Suprapubic skin (tissue), 4 donors: ENCODE measurements around the gene MAP3K13. TPM values are rescaled to one million over a fixed set of nuclear protein-coding genes. Genes with fewer than 3 reads are reported as not detected.

Experiments
- DNase-seq, 2 donors: peaks; one replicate each; pipeline ENCODE4 v3.0.0-alpha.2; 2019; ENCODE audit warnings: low spot score in 2 of 2
- H3K27ac ChIP-seq: fragments of 200-600 bp; sonication (generic); one replicate; pipeline ENCODE4 v1.5.1; 2019
- H3K27me3 ChIP-seq: fragments of 200-600 bp; sonication (generic); one replicate; pipeline ENCODE4 v1.5.1; 2019
- H3K36me3 ChIP-seq: fragments of 200-600 bp; sonication (generic); one replicate; pipeline ENCODE4 v1.5.1; 2019
- H3K4me1 ChIP-seq: fragments of 200-600 bp; sonication (generic); one replicate; pipeline ENCODE4 v1.5.1; 2019
- H3K4me3 ChIP-seq: fragments of 200-600 bp; sonication (generic); one replicate; pipeline ENCODE4 v1.5.1; 2019; ENCODE audit warnings: mild to moderate bottlenecking
- H3K9me3 ChIP-seq: fragments of 200-600 bp; sonication (generic); one replicate; pipeline ENCODE4 v1.5.1; 2019
- EP300 ChIP-seq: sonication (generic); formaldehyde crosslinking; IDR thresholded peaks from one replicate; pipeline ENCODE4 v1.6.1; 2017; ENCODE audit warnings: antibody characterized with exemption
- POLR2A ChIP-seq, 2 donors: fragments of 450-650 bp; IDR thresholded peaks; one replicate each; pipeline ENCODE4 v1.6.1; 2017; ENCODE audit warnings: antibody characterized with exemption in 2 of 2, mild to moderate bottlenecking in 2 of 2, moderate library complexity in 2 of 2
- POLR2AphosphoS5 ChIP-seq, 3 donors: sonication (generic); formaldehyde crosslinking; IDR thresholded peaks; one replicate each; pipeline ENCODE4 v1.6.1; 2017; ENCODE audit warnings: antibody characterized with exemption in 3 of 3
- WGBS: methylation state at CpG from one replicate; pipeline ENCODE4 v1.1.5; 2018; 5-methylcytosine and 5-hydroxymethylcytosine counted together
- total RNA-seq, 4 donors: library from RNA; depleted of rRNA; stranded (reverse); fragments of >200 nt; gene quantifications; one replicate each; pipeline ENCODE4 v1.1.0, GENCODE V29; 2016
- TF ChIP-seq, protein P1 (sequence below), 2 donors: fragments of 200-600 bp in 1 of 2; fragments of 450-650 bp in 1 of 2; sonication (generic) in 1 of 2; IDR thresholded peaks; one replicate each; pipeline ENCODE4 v1.5.1; 2016 to 2019; ENCODE audit warnings: antibody characterized with exemption in 2 of 2, mild to moderate bottlenecking in 1 of 2, moderate library complexity in 1 of 2

The MAP3K13 gene
- total RNA-seq, 4 donors from 2014 or later, result 18.0 to 19.6 (median 18.6) TPM

DNA sequence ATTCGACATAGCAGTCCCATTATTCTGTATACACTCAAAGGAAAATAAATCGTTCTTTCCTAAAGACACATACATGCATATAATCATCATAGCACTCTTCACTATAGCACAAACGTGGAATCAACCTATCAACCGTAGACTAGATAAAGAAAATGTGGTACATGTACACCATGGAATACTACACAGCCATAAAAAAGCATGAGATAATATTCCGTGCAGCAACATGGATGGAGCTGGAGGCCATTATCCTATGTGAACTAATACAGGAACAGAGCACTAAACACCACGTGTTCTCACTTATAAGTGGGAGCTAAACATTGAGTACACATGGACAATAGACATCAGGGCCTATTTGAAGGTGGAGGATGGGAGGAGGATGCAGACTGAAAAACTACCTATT is 12.1 kb upstream of the MAP3K13 start:
- Histone ChIP-seq H3K4me3 (no peak overlapping the region), H3K4me1 (no peaks in the 10 kb centered on the region), H3K9me3 (no peaks in the 10 kb centered on the region), H3K36me3 (no peaks in the 10 kb centered on the region), H3K27me3 (no peaks in the 10 kb centered on the region), H3K27ac (no peak overlapping the region)
- DNase-seq, result no peak
- WGBS, result 85% methylated on average over 6 of the region's 6 CpGs
- TF ChIP-seq POLR2AphosphoS5 (IDR thresholded peaks at IDR 0.05), result no peak
- TF ChIP-seq, protein P1, sequence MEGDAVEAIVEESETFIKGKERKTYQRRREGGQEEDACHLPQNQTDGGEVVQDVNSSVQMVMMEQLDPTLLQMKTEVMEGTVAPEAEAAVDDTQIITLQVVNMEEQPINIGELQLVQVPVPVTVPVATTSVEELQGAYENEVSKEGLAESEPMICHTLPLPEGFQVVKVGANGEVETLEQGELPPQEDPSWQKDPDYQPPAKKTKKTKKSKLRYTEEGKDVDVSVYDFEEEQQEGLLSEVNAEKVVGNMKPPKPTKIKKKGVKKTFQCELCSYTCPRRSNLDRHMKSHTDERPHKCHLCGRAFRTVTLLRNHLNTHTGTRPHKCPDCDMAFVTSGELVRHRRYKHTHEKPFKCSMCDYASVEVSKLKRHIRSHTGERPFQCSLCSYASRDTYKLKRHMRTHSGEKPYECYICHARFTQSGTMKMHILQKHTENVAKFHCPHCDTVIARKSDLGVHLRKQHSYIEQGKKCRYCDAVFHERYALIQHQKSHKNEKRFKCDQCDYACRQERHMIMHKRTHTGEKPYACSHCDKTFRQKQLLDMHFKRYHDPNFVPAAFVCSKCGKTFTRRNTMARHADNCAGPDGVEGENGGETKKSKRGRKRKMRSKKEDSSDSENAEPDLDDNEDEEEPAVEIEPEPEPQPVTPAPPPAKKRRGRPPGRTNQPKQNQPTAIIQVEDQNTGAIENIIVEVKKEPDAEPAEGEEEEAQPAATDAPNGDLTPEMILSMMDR (IDR thresholded peaks at IDR 0.05), result no peak
- no peak for TF ChIP-seq EP300
- no peak for TF ChIP-seq POLR2A (IDR thresholded peaks at IDR 0.05)

DNA sequence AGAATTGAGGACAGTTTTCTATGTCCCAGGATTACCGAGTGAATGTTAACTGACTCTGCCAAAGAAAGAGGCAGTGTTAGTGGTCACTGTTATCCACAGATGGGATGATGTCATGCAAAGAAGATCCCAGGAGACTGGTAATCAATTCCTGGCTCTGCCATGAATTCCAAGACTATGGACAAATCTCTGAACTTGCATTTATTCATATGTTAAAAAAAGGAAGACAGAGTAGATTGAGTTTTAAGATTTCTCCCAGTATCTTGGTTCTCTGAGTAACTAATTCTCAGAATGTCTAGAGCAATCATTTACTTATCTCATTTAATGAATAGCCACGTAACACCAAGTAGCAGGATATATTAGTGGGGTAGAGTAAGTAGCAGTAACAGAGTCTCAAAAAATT is 11.5 kb upstream of the MAP3K13 start:
- 77% methylated on average over 2 of the region's 2 CpGs for WGBS
- no peak overlapping the region for H3K27ac ChIP-seq

GRCh38 chr3:185353225-185353624 is 9.7 kb upstream of the MAP3K13 start:
- H3K4me1 ChIP-seq, result no peaks in the 10 kb centered on the region
- 85% methylated on average over 5 of the region's 5 CpGs for WGBS
- H3K9me3 ChIP-seq, result no peaks in the 10 kb centered on the region
- DNase-seq, result no peak
- no peaks in the 10 kb centered on the region for H3K27me3 ChIP-seq
- TF ChIP-seq EP300 (no peak), POLR2AphosphoS5 (IDR thresholded peaks at IDR 0.05) (no peak), POLR2A (IDR thresholded peaks at IDR 0.05) (no peak)
- TF ChIP-seq, protein P1 (IDR thresholded peaks at IDR 0.05), result no peak
- H3K27ac ChIP-seq, result no peak overlapping the region
- H3K36me3 ChIP-seq, result no peaks in the 10 kb centered on the region
- no peak overlapping the region for H3K4me3 ChIP-seq

More for the DNA sequence above, 11.5 kb upstream of the MAP3K13 start:
- Histone ChIP-seq H3K36me3 (no peaks in the 10 kb centered on the region), H3K27me3 (no peaks in the 10 kb centered on the region), H3K4me1 (no peaks in the 10 kb centered on the region), H3K4me3 (no peak overlapping the region), H3K9me3 (no peaks in the 10 kb centered on the region)
- no peak for DNase-seq
- no peak for TF ChIP-seq EP300
- no peak for TF ChIP-seq POLR2A (IDR thresholded peaks at IDR 0.05)
- TF ChIP-seq, protein P1 (IDR thresholded peaks at IDR 0.05), result no peak
- TF ChIP-seq POLR2AphosphoS5 (IDR thresholded peaks at IDR 0.05), result no peak

DNA sequence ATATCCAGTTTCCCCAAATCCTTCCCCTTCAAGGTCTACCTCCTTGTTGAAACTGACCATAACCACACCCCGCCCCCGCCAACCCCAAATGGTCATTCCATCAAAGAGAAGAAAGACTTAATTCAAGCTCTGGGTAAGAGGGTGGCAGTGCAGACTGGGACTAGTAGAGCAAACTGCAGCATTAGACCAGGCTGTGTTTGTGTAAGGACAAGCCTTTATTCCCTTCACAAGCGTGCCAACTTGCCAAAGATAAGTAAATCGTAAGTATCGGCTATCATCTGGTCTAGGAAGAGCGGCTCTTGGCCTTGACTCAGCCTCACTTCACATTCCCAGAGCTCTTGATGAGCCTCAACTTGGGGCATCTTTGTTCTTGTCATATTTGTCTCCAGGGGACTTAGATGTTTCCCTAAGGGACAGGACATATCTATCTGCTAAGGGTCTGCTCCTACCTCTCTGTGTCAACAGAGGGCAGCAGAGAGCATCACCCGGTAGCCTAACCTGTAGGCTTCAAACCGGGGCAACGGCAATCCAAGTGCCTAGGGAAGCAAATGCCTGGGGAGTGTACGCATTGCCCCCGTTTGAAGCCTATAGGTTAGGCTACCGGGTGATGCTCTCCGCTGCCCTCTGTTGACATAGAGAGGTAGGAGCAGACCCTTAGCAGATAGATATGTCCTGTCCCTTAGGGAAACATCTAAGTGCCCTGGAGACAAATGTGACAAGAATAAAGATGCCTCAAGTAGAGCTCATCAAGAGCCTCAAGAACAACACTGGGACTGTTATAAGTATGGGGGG is 8.9 kb upstream of the MAP3K13 start:
- H3K4me3 ChIP-seq, result no peak overlapping the region
- H3K27me3 ChIP-seq, result no peaks in the 10 kb centered on the region
- no peaks in the 10 kb centered on the region for H3K4me1 ChIP-seq
- no peaks in the 10 kb centered on the region for H3K9me3 ChIP-seq
- DNase-seq, result peak in 1 of 2 donors; percentile 70
- TF ChIP-seq EP300 (no peak), POLR2A (IDR thresholded peaks at IDR 0.05) (no peak)
- TF ChIP-seq, protein P1 (IDR thresholded peaks at IDR 0.05), result peak in 1 of 2 donors; percentile 72
- H3K27ac ChIP-seq, result no peak overlapping the region
- WGBS, result 52% methylated on average over 10 of the region's 13 CpGs
- H3K36me3 ChIP-seq, result no peaks in the 10 kb centered on the region

GRCh38 chr3:185356499-185356898 is 6.4 kb upstream of the MAP3K13 start:
- H3K4me1 ChIP-seq, result no peaks in the 10 kb centered on the region
- no peaks in the 10 kb centered on the region for H3K27me3 ChIP-seq
- DNase-seq, result no peak
- no peaks in the 10 kb centered on the region for H3K9me3 ChIP-seq
- TF ChIP-seq POLR2A (IDR thresholded peaks at IDR 0.05), result no peak
- TF ChIP-seq POLR2AphosphoS5 (IDR thresholded peaks at IDR 0.05), result no peak
- no peak for TF ChIP-seq EP300
- TF ChIP-seq, protein P1 (IDR thresholded peaks at IDR 0.05), result no peak
- H3K27ac ChIP-seq, result no peak overlapping the region
- 86% methylated on average over 5 of the region's 5 CpGs for WGBS
- H3K36me3 ChIP-seq, result no peaks in the 10 kb centered on the region
- no peak overlapping the region for H3K4me3 ChIP-seq
